HCEC 1CT (cell line): ENCODE measurements around the gene BCAN.

Experiments
- DNase-seq: peaks from one replicate; pipeline ENCODE4 v3.0.0-alpha.2; 2017

BCAN gene

GRCh38 chr1:156704166-156704711, 62.3 kb downstream of the BCAN start:
- DNase-seq: no peak

DNA sequence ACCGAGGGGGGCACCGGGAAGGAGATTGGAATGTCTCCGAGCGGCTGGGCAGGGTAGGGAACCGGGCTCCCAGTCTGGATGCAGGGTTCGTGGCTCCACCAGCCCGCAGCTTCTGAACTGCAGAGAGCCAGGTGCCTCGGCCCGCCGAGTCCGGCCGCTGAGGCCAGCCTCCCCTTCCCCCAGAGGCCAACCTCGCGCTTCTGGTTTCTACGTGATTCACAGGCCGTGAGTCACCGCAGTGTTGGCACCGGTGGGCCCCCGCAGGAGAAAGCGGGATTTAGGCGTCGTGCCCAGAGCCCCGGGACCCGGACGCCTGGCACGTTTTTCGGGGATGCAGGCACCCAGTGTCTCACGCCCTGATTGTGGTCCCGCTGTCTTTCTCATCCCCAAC, 63.0 kb downstream of the BCAN start:
- peak; percentile 65 for DNase-seq

DNA sequence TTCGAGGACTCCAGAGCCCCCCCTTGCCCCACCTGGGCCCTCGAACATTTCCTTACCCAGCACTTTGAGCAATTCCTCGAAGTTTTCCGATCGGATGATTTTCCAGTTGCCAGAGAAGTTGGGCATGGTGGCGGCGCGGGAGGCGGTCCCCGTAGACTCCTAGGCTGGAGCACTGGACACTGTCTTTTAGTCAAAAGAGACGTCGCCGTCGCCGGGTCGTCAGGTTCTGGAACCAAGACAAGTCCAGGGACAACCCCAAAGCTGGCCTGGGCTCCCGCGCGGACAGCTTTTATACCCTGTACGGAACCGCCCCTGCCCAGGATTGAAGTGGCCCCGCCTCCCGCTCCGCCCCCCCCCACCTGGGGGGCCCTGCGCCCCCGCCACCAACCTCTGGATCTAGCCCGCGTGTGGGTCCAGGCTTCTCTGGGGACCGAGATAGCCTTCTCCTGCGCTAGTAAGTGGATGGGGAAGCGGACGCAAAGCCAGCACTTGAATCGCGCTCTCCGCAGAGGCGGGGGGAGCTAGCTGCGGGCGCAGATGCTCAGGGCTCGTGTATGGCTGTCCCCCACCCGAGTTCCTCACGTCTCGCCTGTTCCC, 63.5 kb downstream of the BCAN start, which contains the start of gene CRABP2:
CRABP2 (minus strand) TSS at position 263 of the 597 bp plus-strand sequence; CDS start at position 126, 137 bp downstream.
- DNase-seq: peak; percentile 38

DNA sequence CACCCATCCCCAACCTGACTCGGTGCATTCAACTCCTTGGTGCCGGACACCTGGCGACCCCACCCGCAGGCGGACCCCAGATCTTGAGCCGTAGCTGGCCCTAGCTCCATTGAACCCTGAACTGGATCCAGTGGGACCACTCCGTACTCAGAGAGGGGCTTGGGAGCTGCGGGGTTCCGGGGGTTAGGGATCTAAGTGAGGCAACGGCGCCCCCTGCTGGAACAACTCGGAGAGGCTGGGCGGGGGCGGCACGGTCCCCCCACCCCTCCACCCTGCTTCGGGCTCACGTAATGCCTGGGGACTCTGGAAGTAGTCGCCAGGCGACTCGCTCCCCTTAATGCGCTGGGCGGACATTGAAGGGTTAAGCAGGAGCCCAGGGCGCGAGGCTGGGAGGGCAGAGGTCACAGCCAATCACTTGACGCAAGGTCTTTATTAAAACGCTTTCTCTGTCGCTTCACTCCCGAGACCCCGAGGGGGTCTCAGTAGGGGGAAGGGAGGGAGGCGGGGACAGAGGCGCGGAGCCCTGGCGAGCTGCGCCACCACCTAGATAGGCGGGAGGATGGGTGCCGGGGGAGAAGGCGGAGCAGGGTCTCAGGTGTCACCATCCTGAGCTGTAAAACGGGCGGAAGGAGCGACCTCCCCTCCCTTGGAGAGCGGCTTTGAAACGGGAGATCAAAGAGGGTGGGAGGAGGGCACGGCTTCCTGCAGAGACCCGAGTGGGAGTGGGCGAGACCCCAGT, 64.2 kb downstream of the BCAN start:
- DNase-seq: peak; percentile 48

DNA sequence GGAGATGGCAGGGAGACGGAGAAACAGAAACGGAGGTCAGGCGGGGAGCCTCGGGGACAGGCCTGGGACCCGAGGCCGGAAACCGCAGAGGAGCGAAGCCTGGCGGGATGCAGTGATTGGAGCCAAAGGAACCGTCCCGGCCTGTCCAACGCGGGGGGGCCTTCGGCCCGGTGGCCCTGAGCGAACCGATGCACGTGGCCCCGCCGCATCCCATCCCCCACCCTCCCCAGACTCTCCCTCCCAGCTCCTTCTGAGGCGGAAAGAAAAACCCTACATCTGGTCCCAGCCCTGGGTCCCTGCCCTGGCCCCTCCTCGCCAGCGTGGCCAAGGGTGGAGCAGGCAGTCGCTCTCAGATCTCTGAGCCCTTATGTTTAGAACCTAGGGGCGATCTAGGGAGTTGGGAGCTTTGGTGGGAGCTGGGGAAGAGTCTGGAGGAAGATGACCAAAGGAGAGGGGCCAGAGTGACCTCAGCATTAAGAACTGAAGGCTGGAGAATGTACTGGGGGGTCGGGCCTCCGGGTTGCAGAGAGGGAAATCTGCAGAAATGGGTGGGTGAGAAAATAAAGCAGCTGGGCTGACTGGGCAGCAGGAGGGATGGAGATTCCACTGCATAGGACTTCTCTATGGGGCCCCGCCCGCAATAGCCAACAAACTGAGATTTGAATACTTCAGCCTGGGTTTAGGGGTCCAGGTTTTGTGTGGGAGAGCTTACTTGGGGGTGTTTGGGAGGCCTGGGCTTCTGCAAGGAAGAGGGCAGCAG, 64.9 kb downstream of the BCAN start:
- peak; percentile 65 for DNase-seq

- DNase-seq: peak; percentile 58
Observed at GRCh38 chr1:156707417-156708217, 65.7 kb downstream of the BCAN start.

DNA sequence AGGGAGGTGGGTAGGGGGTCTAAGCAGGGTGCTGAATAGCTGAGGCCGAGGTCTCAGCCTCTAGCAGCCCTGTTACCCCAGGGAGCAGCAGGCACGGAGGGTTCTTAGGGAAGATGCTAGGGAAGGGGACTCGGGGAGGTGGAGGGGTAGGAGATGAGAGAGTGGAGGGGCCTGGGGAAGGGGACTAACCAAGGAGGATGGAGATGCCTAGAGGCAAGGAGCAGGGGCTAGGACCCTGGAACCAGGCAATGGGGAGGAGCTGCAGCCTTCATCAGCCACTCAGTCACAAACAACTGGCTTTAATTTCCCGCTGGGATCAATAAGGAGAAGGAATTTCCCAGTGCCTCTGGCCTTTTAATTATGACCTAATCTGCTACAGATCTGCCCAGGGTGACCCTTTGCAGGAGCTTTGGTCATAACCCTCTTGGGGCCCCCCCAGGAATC, 66.3 kb downstream of the BCAN start:
- no peak for DNase-seq

DNA sequence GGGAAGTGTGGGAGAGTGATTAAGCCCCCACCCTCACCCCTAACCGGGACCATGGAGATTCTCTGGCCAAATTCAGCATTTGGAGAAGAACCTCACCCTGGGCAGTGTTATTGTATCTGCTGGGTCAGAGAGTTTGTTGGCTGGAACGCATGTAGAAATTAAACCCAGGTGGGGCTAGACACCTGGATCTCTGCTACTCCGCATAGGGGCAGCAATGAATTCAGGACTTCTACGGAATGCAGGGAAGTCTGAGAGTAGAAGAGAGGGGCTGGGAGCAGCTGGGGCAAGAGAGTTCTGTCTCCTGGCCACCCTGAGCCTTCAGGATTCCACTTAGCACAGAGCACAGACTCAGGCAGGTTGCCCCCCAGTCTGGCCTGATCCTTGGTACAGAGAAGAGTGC, 67.1 kb downstream of the BCAN start:
- DNase-seq: no peak
